Smooth muscle cell (in vitro differentiated cells): ENCODE measurements around the gene CNTFR. TPM values are rescaled to one million over a fixed set of nuclear protein-coding genes. Genes with fewer than 3 reads are reported as not detected.

ENCODE experiments used
- DNase-seq: peaks from one replicate; lab custom pipeline; 2025; ENCODE audit not compliant: unreplicated experiment; lab: John Stamatoyannopoulos, UW
- H2AFZ ChIP-seq: fragments of 200-600 bp; sonication (generic); 2 replicates; pipeline ENCODE4 v1.6.0; 2016; ENCODE audit warnings: antibody characterized with exemption, low read depth, mild to moderate bottlenecking
- H3F3A ChIP-seq: fragments of 200-600 bp; sonication (generic); 2 replicates; pipeline ENCODE4 v1.6.0; 2017; ENCODE audit warnings: antibody characterized with exemption, low read depth
- H3K27ac ChIP-seq: fragments of 200-600 bp; sonication (generic); 2 replicates; pipeline ENCODE4 v1.5.1; 2016; ENCODE audit warnings: low read depth, mild to moderate bottlenecking
- H3K27me3 ChIP-seq: fragments of 200-600 bp; sonication (generic); 2 replicates; pipeline ENCODE4 v1.6.1; 2016; ENCODE audit warnings: low read depth, mild to moderate bottlenecking
- H3K36me3 ChIP-seq: fragments of 200-600 bp; sonication (generic); 2 replicates; pipeline ENCODE4 v1.5.1; 2016; ENCODE audit warnings: low read depth
- H3K4me1 ChIP-seq: fragments of 200-600 bp; sonication (generic); 2 replicates; pipeline ENCODE4 v1.5.1; 2016; ENCODE audit warnings: low read depth
- H3K4me2 ChIP-seq: fragments of 200-600 bp; sonication (generic); 2 replicates; pipeline ENCODE4 v1.6.0; 2016; ENCODE audit warnings: mild to moderate bottlenecking
- H3K4me3 ChIP-seq: fragments of 200-600 bp; sonication (generic); 2 replicates; pipeline ENCODE4 v1.5.1; 2016; ENCODE audit warnings: mild to moderate bottlenecking
- H3K79me2 ChIP-seq: fragments of 200-600 bp; sonication (generic); 2 replicates; pipeline ENCODE4 v1.6.0; 2016; ENCODE audit warnings: low read depth, mild to moderate bottlenecking
- H3K9ac ChIP-seq: fragments of 200-600 bp; sonication (generic); 2 replicates; pipeline ENCODE4 v1.6.0; 2016; ENCODE audit warnings: low read depth
- H3K9me3 ChIP-seq: fragments of 200-600 bp; sonication (generic); replicated peaks from 2 replicates; pipeline ENCODE4 v1.5.1; 2016; ENCODE audit warnings: low read depth
- H4K20me1 ChIP-seq: fragments of 200-600 bp; sonication (generic); 2 replicates; pipeline ENCODE4 v1.6.0; 2016; ENCODE audit warnings: low read depth
- CTCF ChIP-seq: fragments of 200-600 bp; sonication (generic); IDR thresholded peaks from 2 replicates; pipeline ENCODE4 v1.5.1; 2017; ENCODE audit warnings: borderline replicate concordance, mild to moderate bottlenecking, antibody characterized with exemption; ENCODE audit not compliant: insufficient read depth, poor library complexity, severe bottlenecking
- WGBS: methylation state at CpG from one replicate; pipeline ENCODE4 v1.1.7; 2016; ENCODE audit warnings: low lambda C conversion rate; 5-methylcytosine and 5-hydroxymethylcytosine counted together
- polyA plus RNA-seq: library from polyadenylated mRNA; unstranded; fragments of >200 nt; fragmentation: Nextera tagmentation; extraction: Ambion mirVana; gene quantifications from 2 replicates; pipeline ENCODE4 v1.2.1, GENCODE V29; 2016
- total RNA-seq: library from RNA; depleted of rRNA; stranded (reverse); fragments of >200 nt; gene quantifications from 2 replicates; pipeline ENCODE4 v1.2.3, GENCODE V29; 2014

The CNTFR gene
- total and polyA plus RNA-seq, 2 experiments from 2014 or later: 4.3 to 16.4 TPM

GRCh38 chr9:34502471-34502870, 87.1 kb downstream of the CNTFR start:
- no peaks in the 10 kb centered on the region for H3K9me3 ChIP-seq
- no peak overlapping the region for H3K4me3 ChIP-seq
- H2AFZ ChIP-seq: no peak overlapping the region
- 76% methylated on average over 10 of the region's 10 CpGs for WGBS
- no peaks in the 10 kb centered on the region for H3K4me1 ChIP-seq
- no peaks in the 10 kb centered on the region for H3K36me3 ChIP-seq
- H3K27me3 ChIP-seq: peaks cover 11% of the 10 kb centered on the region
- no peak for TF ChIP-seq CTCF
- no peak overlapping the region for H3K9ac ChIP-seq
- no peaks in the 10 kb centered on the region for H3K79me2 ChIP-seq
- no peak overlapping the region for H3K4me2 ChIP-seq
- H3F3A ChIP-seq: no peaks in the 10 kb centered on the region
- no peak for DNase-seq
- no peak overlapping the region for H3K27ac ChIP-seq
- no peaks in the 10 kb centered on the region for H4K20me1 ChIP-seq

DNA sequence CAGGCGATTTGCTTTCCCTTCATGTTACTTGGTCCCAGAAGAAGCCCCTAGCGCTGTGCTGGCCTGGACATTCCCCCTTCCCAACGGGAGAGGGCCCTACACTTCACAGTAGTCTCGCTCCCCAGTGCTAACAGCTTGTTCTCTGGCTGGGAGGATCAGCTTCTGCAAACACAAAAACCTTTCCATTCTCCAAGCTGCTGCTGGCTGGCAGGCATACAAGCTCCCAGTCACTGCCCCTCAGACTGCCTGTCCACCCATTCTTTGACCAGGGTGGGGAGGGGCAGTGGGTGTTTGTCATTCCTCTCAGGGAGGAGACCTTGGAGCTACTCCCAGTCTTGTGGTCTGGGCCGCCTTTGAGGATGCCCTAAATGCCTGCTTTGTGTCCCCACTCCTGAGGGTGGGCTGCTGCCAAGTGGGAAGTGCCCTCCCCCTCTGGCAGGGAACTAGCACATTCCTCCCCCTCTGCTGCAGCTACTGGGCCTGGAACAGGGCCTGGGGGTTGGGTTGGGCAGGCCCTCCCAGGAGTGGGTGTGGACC, 87.6 kb downstream of the CNTFR start:
- Histone ChIP-seq H2AFZ (no peak overlapping the region), H3K27me3 (peaks cover 13% of the 10 kb centered on the region), H3K9me3 (no peaks in the 10 kb centered on the region), H4K20me1 (no peaks in the 10 kb centered on the region), H3K36me3 (no peaks in the 10 kb centered on the region), H3K4me1 (no peaks in the 10 kb centered on the region), H3F3A (no peaks in the 10 kb centered on the region), H3K9ac (no peak overlapping the region), H3K79me2 (no peaks in the 10 kb centered on the region), H3K4me2 (no peak overlapping the region), H3K27ac (no peak overlapping the region), H3K4me3 (no peak overlapping the region)
- 76% methylated on average over 5 of the region's 5 CpGs for WGBS
- no peak for DNase-seq
- no peak for TF ChIP-seq CTCF

Other genes starting within 250 kb of the CNTFR start
- 5.2 and 5.6 TPM in 2 replicates for gene MYORG, start 212.8 kb downstream of the CNTFR start, total RNA-seq
- 4.2 and 6.3 TPM in 2 replicates for gene MYORG, start 212.8 kb downstream of the CNTFR start, polyA plus RNA-seq
- 13.3 and 21.0 TPM in 2 replicates for gene FAM219A, start 131.2 kb downstream of the CNTFR start, total RNA-seq
- 29.4 and 29.5 TPM in 2 replicates for gene FAM219A, start 131.2 kb downstream of the CNTFR start, polyA plus RNA-seq
- 0.13 TPM in 1 of 2 replicates, not detected in the other for gene DNAI1, start 130.9 kb downstream of the CNTFR start, total RNA-seq
- 0.31 TPM in 1 of 2 replicates, not detected in the other for gene DNAI1, start 130.9 kb downstream of the CNTFR start, polyA plus RNA-seq
- not detected in 2 replicates for gene ENHO, start 66.7 kb downstream of the CNTFR start, total RNA-seq
- gene ENHO, start 66.7 kb downstream of the CNTFR start, polyA plus RNA-seq: 0.97 and 1.7 TPM in 2 replicates
- gene RPP25L, start 22.4 kb upstream of the CNTFR start, total RNA-seq: 10.9 and 11.3 TPM in 2 replicates
- gene RPP25L, start 22.4 kb upstream of the CNTFR start, polyA plus RNA-seq: 20.9 and 27.5 TPM in 2 replicates
- 76.4 and 87.6 TPM in 2 replicates for gene DCTN3, start 30.8 kb upstream of the CNTFR start, total RNA-seq
- gene DCTN3, start 30.8 kb upstream of the CNTFR start, polyA plus RNA-seq: 142 and 164 TPM in 2 replicates
- gene ARID3C, start 39.3 kb upstream of the CNTFR start, total RNA-seq: not detected in 2 replicates
- gene ARID3C, start 39.3 kb upstream of the CNTFR start, polyA plus RNA-seq: 0.40 and 0.45 TPM in 2 replicates
- 99.6 and 105 TPM in 2 replicates for gene SIGMAR1, start 48.1 kb upstream of the CNTFR start, total RNA-seq
- 152 and 192 TPM in 2 replicates for gene SIGMAR1, start 48.1 kb upstream of the CNTFR start, polyA plus RNA-seq
- 25.9 and 32.9 TPM in 2 replicates for gene GALT, start 57.0 kb upstream of the CNTFR start, total RNA-seq
- gene GALT, start 57.0 kb upstream of the CNTFR start, polyA plus RNA-seq: 46.4 and 52.2 TPM in 2 replicates
- 44.5 and 72.1 TPM in 2 replicates for gene IL11RA, start 62.5 kb upstream of the CNTFR start, total RNA-seq
- gene IL11RA, start 62.5 kb upstream of the CNTFR start, polyA plus RNA-seq: 69.8 and 99.8 TPM in 2 replicates
- gene CCL27, start 72.9 kb upstream of the CNTFR start, total RNA-seq: 3.6 TPM in 1 of 2 replicates, not detected in the other
- gene CCL27, start 72.9 kb upstream of the CNTFR start, polyA plus RNA-seq: 1.0 TPM in 2 replicates
- not detected in 2 replicates for gene CCL19, start 101.6 kb upstream of the CNTFR start, total RNA-seq
- not detected in 2 replicates for gene CCL19, start 101.6 kb upstream of the CNTFR start, polyA plus RNA-seq
- not detected in 2 replicates for gene CCL21, start 120.4 kb upstream of the CNTFR start, total RNA-seq
- gene CCL21, start 120.4 kb upstream of the CNTFR start, polyA plus RNA-seq: not detected in 2 replicates